Stomach (tissue), 4 donors: ENCODE data around the gene A1BG.

ENCODE experiments used
- EP300 ChIP-seq: sonication (generic); formaldehyde crosslinking; IDR thresholded peaks from one replicate; pipeline ENCODE4 v1.6.1; 2017; ENCODE audit warnings: antibody characterized with exemption
- POLR2A ChIP-seq, 4 donors: fragments of 450-650 bp; IDR thresholded peaks; one replicate each; pipeline ENCODE4 v1.6.1; 2016; ENCODE audit warnings: antibody characterized with exemption in 4 of 4, control low read depth in 2 of 4, mild to moderate bottlenecking in 1 of 4, moderate library complexity in 1 of 4
- TF ChIP-seq, protein P1 (sequence below), 7 experiments: fragments of 450-650 bp in 4 of 7; fragments of 200-600 bp in 3 of 7; sonication (generic) in 3 of 7; IDR thresholded peaks; one replicate each; pipeline ENCODE4 v1.5.1; 2016 to 2019; ENCODE audit warnings: antibody characterized with exemption in 7 of 7, control low read depth in 2 of 7, mild to moderate bottlenecking in 1 of 7

- TF ChIP-seq, protein P1, sequence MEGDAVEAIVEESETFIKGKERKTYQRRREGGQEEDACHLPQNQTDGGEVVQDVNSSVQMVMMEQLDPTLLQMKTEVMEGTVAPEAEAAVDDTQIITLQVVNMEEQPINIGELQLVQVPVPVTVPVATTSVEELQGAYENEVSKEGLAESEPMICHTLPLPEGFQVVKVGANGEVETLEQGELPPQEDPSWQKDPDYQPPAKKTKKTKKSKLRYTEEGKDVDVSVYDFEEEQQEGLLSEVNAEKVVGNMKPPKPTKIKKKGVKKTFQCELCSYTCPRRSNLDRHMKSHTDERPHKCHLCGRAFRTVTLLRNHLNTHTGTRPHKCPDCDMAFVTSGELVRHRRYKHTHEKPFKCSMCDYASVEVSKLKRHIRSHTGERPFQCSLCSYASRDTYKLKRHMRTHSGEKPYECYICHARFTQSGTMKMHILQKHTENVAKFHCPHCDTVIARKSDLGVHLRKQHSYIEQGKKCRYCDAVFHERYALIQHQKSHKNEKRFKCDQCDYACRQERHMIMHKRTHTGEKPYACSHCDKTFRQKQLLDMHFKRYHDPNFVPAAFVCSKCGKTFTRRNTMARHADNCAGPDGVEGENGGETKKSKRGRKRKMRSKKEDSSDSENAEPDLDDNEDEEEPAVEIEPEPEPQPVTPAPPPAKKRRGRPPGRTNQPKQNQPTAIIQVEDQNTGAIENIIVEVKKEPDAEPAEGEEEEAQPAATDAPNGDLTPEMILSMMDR (IDR thresholded peaks at IDR 0.05) = no peak
- no peak for TF ChIP-seq EP300
- TF ChIP-seq POLR2A (IDR thresholded peaks at IDR 0.05) = no peak
Observed at GRCh38 chr19:58325311-58326022, 27.8 kb downstream of the A1BG start.
